ENCODE data around the gene A2ML1.
"Not testable (repeated sequence)": the region's sequence is repeated elsewhere in the genome, so short reads cannot be mapped to it uniquely, and the experiment has no call there.

A2ML1 gene

GRCh38 chr12:8907513-8907912, 85.1 kb downstream of the A2ML1 start:
- no peak for DNase-seq (ENCODE audit: low spot score)

GRCh38 chr12:8909752-8910151, 87.3 kb downstream of the A2ML1 start:
- DNase-seq (ENCODE audit: low spot score): no peak

DNA sequence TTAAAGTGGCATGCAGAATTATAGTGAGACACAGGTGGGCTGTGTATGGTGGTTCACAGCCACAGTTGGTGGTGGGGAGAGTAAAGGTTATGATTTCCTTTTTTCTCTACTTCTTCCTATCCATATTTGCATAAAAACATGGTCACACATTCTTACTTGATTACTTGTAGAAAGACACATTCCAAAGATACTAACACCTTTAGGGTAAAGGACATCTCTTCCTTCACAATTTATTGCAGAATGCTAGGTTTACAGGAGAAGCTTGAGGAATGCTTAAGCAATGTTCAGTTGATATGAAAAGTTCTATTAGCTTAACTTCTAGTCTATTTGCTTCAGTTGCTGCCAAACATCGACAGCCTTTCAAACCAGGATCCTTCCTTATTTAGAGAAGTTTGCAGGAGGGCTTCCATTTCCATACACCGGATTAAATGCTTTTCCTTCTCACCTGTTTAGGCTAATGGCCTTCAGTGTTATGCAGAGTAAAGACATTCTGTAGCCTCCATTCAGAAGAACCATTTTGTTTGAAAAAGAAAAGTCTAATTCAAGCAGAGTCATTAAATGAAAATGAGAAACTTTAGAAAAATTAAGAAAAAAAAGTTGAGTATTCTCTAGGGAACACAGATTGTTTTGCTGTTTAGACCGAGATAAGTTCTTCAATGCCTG, 89.3 kb downstream of the A2ML1 start:
- no peak for DNase-seq (ENCODE audit: low spot score)

DNA sequence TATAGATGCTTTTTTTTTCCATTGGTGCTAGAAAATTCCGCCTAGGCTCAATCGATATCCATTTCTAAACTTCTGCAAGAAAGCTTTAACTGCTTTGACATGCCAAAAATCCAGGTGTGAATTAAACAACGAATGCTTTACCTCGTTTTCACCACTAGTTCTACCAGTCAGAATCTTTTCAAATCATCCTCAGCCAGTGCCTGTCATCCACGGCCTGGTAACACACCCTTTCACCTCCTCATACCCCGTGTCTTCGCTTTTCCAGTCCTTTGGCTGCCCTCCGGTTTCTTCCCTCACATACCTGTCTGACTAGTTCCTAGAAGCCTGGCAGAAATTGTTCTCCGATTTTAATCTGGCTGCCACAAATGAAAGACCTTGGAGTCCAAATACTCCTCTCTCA, 90.5 kb downstream of the A2ML1 start:
- no peak for DNase-seq (ENCODE audit: low spot score)

GRCh38 chr12:8913702-8914032, 91.2 kb downstream of the A2ML1 start:
- DNase-seq (ENCODE audit: low spot score): no peak

GRCh38 chr12:8914033-8914715, 91.8 kb downstream of the A2ML1 start, which contains the start of gene PHC1:
PHC1 (plus strand) TSS chr12:8914509; CDS start chr12:8917678, 3,169 bp downstream.
- peak; percentile 93 for DNase-seq (ENCODE audit: low spot score)

DNA sequence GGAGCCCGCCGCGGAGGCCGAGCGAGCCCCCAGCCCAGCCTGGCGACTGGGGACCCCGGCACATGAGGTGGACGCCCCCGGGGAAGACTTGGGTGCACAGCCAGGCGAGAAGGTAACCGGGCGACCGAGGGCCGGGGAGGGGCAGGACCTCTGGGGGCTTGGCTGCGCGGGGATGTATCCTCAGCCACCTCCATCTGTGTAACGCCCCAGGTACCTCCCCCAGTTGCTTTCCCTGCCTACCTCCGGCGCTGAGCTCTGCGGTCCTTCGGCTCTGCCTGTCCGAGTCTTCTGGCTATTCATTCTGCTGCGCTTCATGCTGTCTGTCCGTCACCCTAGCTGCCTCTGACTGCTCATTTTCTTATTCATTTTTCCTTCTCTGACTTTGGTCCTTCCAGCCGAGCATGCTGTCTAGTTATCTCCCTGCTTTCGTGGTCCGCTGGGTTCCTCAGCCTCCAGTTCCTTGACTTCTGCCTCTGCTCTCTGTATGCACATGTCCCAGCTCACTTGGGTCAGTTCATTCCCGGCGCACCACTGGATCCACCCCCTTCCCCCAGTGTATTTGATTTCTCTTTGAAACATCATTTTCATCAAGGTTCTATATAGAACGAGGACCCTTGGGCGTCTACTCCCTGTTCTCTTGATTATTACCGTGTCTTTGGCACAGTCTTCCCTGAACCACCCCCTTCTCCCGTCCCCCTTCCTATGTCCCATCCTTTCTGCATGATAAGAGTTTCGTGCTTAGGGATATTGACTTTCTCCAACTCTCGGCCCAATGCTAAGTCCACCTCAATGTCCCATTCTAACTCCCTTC, 92.5 kb downstream of the A2ML1 start:
- peak; percentile 62 for DNase-seq (ENCODE audit: low spot score)

- no peak for DNase-seq (ENCODE audit: low spot score)
Measured at GRCh38 chr12:8916154-8916553, 93.7 kb downstream of the A2ML1 start.

- DNase-seq (ENCODE audit: low spot score): no peak
Measured at GRCh38 chr12:8917031-8917430, 94.6 kb downstream of the A2ML1 start.

DNA sequence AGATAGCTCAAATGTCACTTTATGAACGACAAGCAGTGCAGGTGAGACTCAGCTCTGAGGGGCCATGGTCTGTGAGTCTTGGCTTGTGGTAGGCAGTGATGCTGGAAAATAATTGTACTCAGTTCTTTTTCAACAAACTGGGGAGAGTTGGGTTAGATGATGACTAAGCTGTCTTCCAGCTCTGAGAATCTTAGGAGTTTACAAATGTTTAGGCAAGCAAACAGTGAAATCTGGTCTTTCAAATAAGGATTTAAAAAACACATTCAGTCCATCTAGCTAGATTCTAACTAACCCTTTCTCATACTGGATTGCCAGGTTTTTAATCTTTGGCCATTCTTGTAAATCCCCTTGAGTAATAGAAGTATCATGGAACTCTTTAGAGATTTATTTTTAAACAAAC, 95.3 kb downstream of the A2ML1 start:
- DNase-seq (ENCODE audit: low spot score): no peak

DNA sequence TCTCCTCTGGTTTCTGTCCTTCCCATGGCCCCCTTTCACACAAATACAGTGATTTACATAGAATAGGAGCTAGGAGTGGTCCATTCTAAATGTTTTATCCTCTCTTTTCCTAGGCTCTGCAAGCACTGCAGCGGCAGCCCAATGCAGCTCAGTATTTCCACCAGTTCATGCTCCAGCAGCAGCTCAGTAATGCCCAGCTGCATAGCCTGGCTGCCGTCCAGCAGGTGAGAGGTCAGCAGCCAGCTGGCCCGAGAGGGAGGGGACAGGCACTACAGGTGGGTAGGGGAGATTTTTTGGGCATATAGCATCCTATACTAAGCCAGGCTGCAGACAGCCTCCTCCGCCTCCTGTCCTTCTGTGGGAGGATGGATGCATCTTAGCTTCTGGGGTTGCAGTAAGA, 97.2 kb downstream of the A2ML1 start:
- not testable (repeated sequence) for DNase-seq (ENCODE audit: low spot score)

DNA sequence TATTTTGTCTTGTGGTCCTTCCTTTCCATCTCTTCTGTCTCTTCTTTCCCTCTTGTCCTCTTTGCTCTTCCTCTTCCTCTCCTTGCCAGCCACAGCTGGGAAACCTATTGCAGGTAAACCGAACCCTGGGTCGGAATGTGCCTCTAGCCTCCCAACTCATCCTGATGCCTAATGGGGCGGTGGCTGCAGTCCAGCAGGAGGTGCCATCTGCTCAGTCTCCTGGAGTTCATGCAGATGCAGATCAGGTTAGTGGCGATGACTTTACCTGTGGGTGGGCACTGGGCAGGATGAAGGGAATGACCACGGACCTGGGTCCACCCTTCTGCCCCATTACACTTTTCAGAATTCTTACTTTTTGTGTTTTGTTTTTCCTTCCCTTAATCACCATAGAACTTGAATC, 100.1 kb downstream of the A2ML1 start:
- DNase-seq (ENCODE audit: low spot score): no peak

Data from AG20443 (cell line).